ENCODE data around the gene MPG.

GRCh38 chr16:101586-101985 lies 23.6 kb downstream of the MPG start:
- TF ChIP-seq POLR2AphosphoS5 (IDR thresholded peaks at IDR 0.05; ENCODE audit: low read depth, low read length) (no peak), SIN3A (IDR thresholded peaks at IDR 0.05; ENCODE audit: borderline replicate concordance, insufficient read depth, low read length) (no peak)

Measured in PFSK-1 (cell line).